K562 (cell line): ENCODE data around the gene ZNF627. TPM values are rescaled to one million over a fixed set of nuclear protein-coding genes. Genes with fewer than 3 reads are reported as not detected.
A peak's percentile ranks its signal among the peaks of the same experiment; 100 is the strongest.

ENCODE experiments used
- ATAC-seq: fragments of 200-7000 bp; cut with Tn5 transposase; 3 replicates; pipeline ENCODE4 v1.9.1; 2020; ENCODE audit warnings: moderate library complexity
- BruUV-seq: library from RNA; stranded (reverse); fragments of 400-500 nt; replicated peaks from 2 replicates; lab custom pipeline; 2021; lab: Mats Ljungman, UMichigan
- CTCF ChIA-PET: fragments of 300-600 bp; formaldehyde crosslinking; extraction: SDS; loops from one replicate; lab custom pipeline; 2021; ENCODE audit warnings: low intra/inter-chr PET ratio; lab: Yijun Ruan, JAX
- POLR2A ChIA-PET: fragments of 300-600, 350-650 bp; sonication (Branson Sonifier 250); formaldehyde crosslinking; extraction: SDS; loops from one replicate; lab custom pipeline; 2021; ENCODE audit warnings: antibody characterized with exemption, inconsistent platforms; lab: Yijun Ruan, JAX
- DNase-seq, 4 experiments: peaks; one replicate each; pipeline versions ENCODE4 v3.0.0 to v3.0.0-alpha.2; 2011 to 2018; ENCODE audit warnings: low spot score in 3 of 4, mixed read lengths in 3 of 4; ENCODE audit errors: extremely low read depth in 1 of 4
- FAIRE-seq: peaks from 2 replicates; lab custom pipeline; 2011; peaks lifted over from hg19 to GRCh38; lab: Jason Lieb, UNC
- H2AFZ ChIP-seq: 2 replicates; pipeline ENCODE4 v1.6.0; 2011; ENCODE audit warnings: low read depth, low read length, control low read depth, inconsistent platforms
- H3K27ac ChIP-seq: fragments of 200-600 bp; 3 replicates; pipeline ENCODE4 v1.8.0; 2011; ENCODE audit warnings: low read depth, mild to moderate bottlenecking, control low read depth, inconsistent platforms, low read length, moderate library complexity, mixed read lengths; ENCODE audit errors: extremely low read depth
- H3K27me3 ChIP-seq, 2 experiments: fragments of 300-600 bp in 1 of 2; 2 replicates in 1 of 2; 3 replicates in 1 of 2; pipeline versions ENCODE4 v1.6.0 to v1.8.0; 2011; ENCODE audit warnings: inconsistent platforms in 2 of 2, low read length in 2 of 2, mild to moderate bottlenecking in 1 of 2, mixed read lengths in 1 of 2, moderate library complexity in 1 of 2; ENCODE audit not compliant: control insufficient read depth in 2 of 2, insufficient read depth in 2 of 2
- H3K36me3 ChIP-seq: fragments of 300-600 bp; 3 replicates; pipeline ENCODE4 v1.8.0; 2011; ENCODE audit warnings: mild to moderate bottlenecking, low read length, inconsistent platforms; ENCODE audit not compliant: control insufficient read depth, insufficient read depth
- H3K4me1 ChIP-seq, 2 experiments: fragments of 200-600 bp in 1 of 2; replicated peaks in 1 of 2; 2 replicates in 1 of 2; 3 replicates in 1 of 2; pipeline versions ENCODE4 v1.5.1 to v1.8.0; 2011; ENCODE audit warnings: inconsistent platforms in 2 of 2, low read length in 2 of 2, mild to moderate bottlenecking in 1 of 2, mixed read lengths in 1 of 2, moderate library complexity in 1 of 2; ENCODE audit not compliant: control insufficient read depth in 2 of 2, insufficient read depth in 2 of 2
- H3K4me2 ChIP-seq: 2 replicates; pipeline ENCODE4 v1.6.1; 2011; ENCODE audit warnings: low read length, control low read depth, inconsistent platforms, mixed read lengths; ENCODE audit not compliant: insufficient read depth
- H3K4me3 ChIP-seq: fragments of 200-600 bp; sonication (generic), shearing (Covaris generic); 2 replicates; pipeline ENCODE4 v1.5.1; 2016; ENCODE audit warnings: control low read depth, inconsistent platforms
- H3K79me2 ChIP-seq: fragments of 200-600 bp; 3 replicates; pipeline ENCODE4 v1.8.0; 2011; ENCODE audit warnings: low read length, inconsistent platforms; ENCODE audit not compliant: control insufficient read depth, insufficient read depth
- H3K9ac ChIP-seq, 2 experiments: 2 replicates each; pipeline versions ENCODE4 v1.6.0 to v1.6.1; 2011; ENCODE audit warnings: low read depth in 2 of 2, low read length in 2 of 2, control low read depth in 1 of 2, inconsistent platforms in 1 of 2, mild to moderate bottlenecking in 1 of 2, mixed read lengths in 1 of 2; ENCODE audit not compliant: insufficient read depth in 1 of 2
- H3K9me1 ChIP-seq: one replicate; pipeline ENCODE4 v1.6.0; 2011; ENCODE audit warnings: inconsistent platforms, mild to moderate bottlenecking, low read length, moderate library complexity; ENCODE audit not compliant: control insufficient read depth, insufficient read depth
- H3K9me3 ChIP-seq: replicated peaks from 2 replicates; pipeline ENCODE4 v1.5.1; 2011; ENCODE audit warnings: low read depth, low read length, inconsistent platforms; ENCODE audit not compliant: control insufficient read depth, insufficient read depth
- H4K20me1 ChIP-seq: replicated peaks from 2 replicates; pipeline ENCODE4 v1.6.1; 2011; ENCODE audit warnings: low read length, inconsistent platforms, mixed read lengths; ENCODE audit not compliant: control insufficient read depth, insufficient read depth
- ARID2 ChIP-seq: fragments of 450-650 bp; IDR thresholded peaks from 2 replicates; pipeline ENCODE4 v1.6.1; 2017; ENCODE audit warnings: antibody characterized with exemption, mild to moderate bottlenecking
- KHSRP ChIP-seq: fragments of 450-650 bp; IDR thresholded peaks from 2 replicates; pipeline ENCODE4 v1.6.1; 2017
- NFIC ChIP-seq: fragments of 450-650 bp; IDR thresholded peaks from 2 replicates; pipeline ENCODE4 v1.6.1; 2017; ENCODE audit warnings: mild to moderate bottlenecking, inconsistent platforms
- SOX6 ChIP-seq: fragments of 450-650 bp; IDR thresholded peaks from 2 replicates; pipeline ENCODE4 v1.6.1; 2014; ENCODE audit warnings: mild to moderate bottlenecking
- TARDBP ChIP-seq: fragments of 450-650 bp; IDR thresholded peaks from 2 replicates; pipeline ENCODE4 v1.6.1; 2016
- TEAD2 ChIP-seq: fragments of 450-650 bp; IDR thresholded peaks from 2 replicates; pipeline ENCODE4 v1.6.1; 2016; ENCODE audit warnings: missing genetic modification characterization, control low read depth, missing compliant biosample characterization
- ZNF512 ChIP-seq: IDR thresholded peaks from 2 replicates; pipeline ENCODE4 v1.6.1; 2016; ENCODE audit warnings: missing genetic modification characterization, missing compliant biosample characterization
- WGBS: fragments of 100-300 bp; shearing (Covaris generic); methylation state at CpG from one replicate; pipeline ENCODE4 v1.1.6; 2016; ENCODE audit warnings: low coverage, mixed read lengths; ENCODE audit not compliant: insufficient coverage; ENCODE audit errors: missing lambda C conversion rate; 5-methylcytosine and 5-hydroxymethylcytosine counted together
- in situ Hi-C: fragments of 300-500 bp; cut with MboI; formaldehyde crosslinking; loops from 4 replicates; pipeline ENCODE4 v1.15.0; 2018; ENCODE audit warnings: inconsistent platforms, mixed read lengths
- intact Hi-C: fragments of 100-400 bp; cut with micrococcal nuclease; formaldehyde crosslinking; loops from 2 replicates; pipeline ENCODE4 v1.14.2; 2022
- polyA plus RNA-seq, 8 experiments: library from polyadenylated mRNA; depleted of rRNA in 4 of 8; stranded (reverse) in 5 of 8; unstranded in 3 of 8; fragments of >200 nt; fragmentation: Nextera tagmentation in 2 of 8; fragmentation: Illumina TruSeq in 1 of 8; extraction: Ambion mirVana in 2 of 8; extraction: Trizol in 1 of 8; gene quantifications; 2 replicates each; pipeline versions ENCODE4 v1.2.1 to v1.2.3, GENCODE V29; 2011 to 2014; ENCODE audit warnings: inconsistent platforms in 1 of 8, missing spikeins in 1 of 8
- total RNA-seq, 7 experiments: library from RNA; depleted of rRNA in 6 of 7; stranded (reverse); fragments of >200 nt in 6 of 7; fragmentation: Illumina TruSeq in 2 of 7; extraction: Trizol in 2 of 7; gene quantifications; 2 replicates each; pipeline versions ENCODE4 v1.2.1 to v1.2.3, GENCODE V29; 2011 to 2021; ENCODE audit warnings: low replicate concordance in 1 of 7

ZNF627 gene
- total and polyA plus RNA-seq, 9 of the 15 experiments (the other 6 are each of a cell fraction or from before 2014, with no cell fraction given): 6.4 to 19.9 (median 10.6) TPM

GRCh38 chr19:11657307-11657706 is 60.0 kb downstream of the ZNF627 start:
- no peak overlapping the region for H3K4me2 ChIP-seq
- H3K27ac ChIP-seq: no peak overlapping the region
- H3K4me3 ChIP-seq: no peak overlapping the region
- in situ Hi-C loops (no loop called here), intact Hi-C loops (no loop called here)
- no peaks in the 10 kb centered on the region for H3K79me2 ChIP-seq
- ChIA-PET POLR2A (interaction anchor here (0.6 to 1.1 kb wide), 2 partner anchors 15 to 145 kb away, joined by 3 to 4 read pairs; no protein-coding TSS in a partner anchor), CTCF (no interaction called here)
- H4K20me1 ChIP-seq: no peaks in the 10 kb centered on the region
- peaks cover 0 to 2% of the 10 kb centered on the region in 2 experiments; a peak in 1 of 5 replicates for H3K4me1 ChIP-seq
- FAIRE-seq: no peak
- peaks cover 13% of the 10 kb centered on the region for H3K36me3 ChIP-seq
- peaks cover 8% of the 10 kb centered on the region for H3K9me3 ChIP-seq
- no peak for ATAC-seq
- H3K9ac ChIP-seq: no peak overlapping the region
- no peaks in the 10 kb centered on the region for H3K9me1 ChIP-seq
- no TSS peak for BruUV-seq
- no peaks in the 10 kb centered on the region for H3K27me3 ChIP-seq
- TF ChIP-seq NFIC (peak; percentile 80), TEAD2 (tag) (no peak), ZNF512 (no peak), SOX6 (peak; percentile 56; the same call in 1 of the 2 replicates), KHSRP (no peak), ARID2 (no peak), TARDBP (no peak)
- H2AFZ ChIP-seq: no peak overlapping the region
- peak in 1 of 4 experiments; percentile 35 for DNase-seq
- WGBS: 34% methylated on average over 3 of the region's 3 CpGs
